Mesenchymal stem cell (in vitro differentiated cells and primary cell): ENCODE data around the gene NRF1. TPM values are rescaled to one million over a fixed set of nuclear protein-coding genes. Genes with fewer than 3 reads are reported as not detected.

Experiments
- DNase-seq: peaks from one replicate; pipeline ENCODE4 v3.0.0-alpha.2; 2013
- H2AFZ ChIP-seq: one replicate; pipeline ENCODE4 v1.6.1; 2013; ENCODE audit warnings: low read depth, mild to moderate bottlenecking, control low read depth, inconsistent platforms, low read length, moderate library complexity
- H2AK5ac ChIP-seq: 2 replicates; pipeline ENCODE4 v1.6.1; 2013; ENCODE audit warnings: low read length, moderate library complexity, mild to moderate bottlenecking, inconsistent platforms; ENCODE audit not compliant: severe bottlenecking
- H2BK120ac ChIP-seq: one replicate; pipeline ENCODE4 v1.6.1; 2013; ENCODE audit warnings: low read depth, mild to moderate bottlenecking, inconsistent platforms, low read length, moderate library complexity
- H2BK12ac ChIP-seq, 2 experiments: one replicate each; pipeline ENCODE4 v1.6.1; 2013; ENCODE audit warnings: inconsistent platforms in 2 of 2, low read length in 2 of 2, mild to moderate bottlenecking in 2 of 2, moderate library complexity in 2 of 2, control low read depth in 1 of 2
- H2BK15ac ChIP-seq: one replicate; pipeline ENCODE4 v1.6.1; 2013; ENCODE audit warnings: mild to moderate bottlenecking, low read depth, inconsistent platforms; ENCODE audit not compliant: poor library complexity, severe bottlenecking
- H2BK5ac ChIP-seq: 2 replicates; pipeline ENCODE4 v1.6.1; 2013; ENCODE audit warnings: low read depth, mild to moderate bottlenecking, low read length, control low read depth, inconsistent platforms; ENCODE audit not compliant: poor library complexity, severe bottlenecking
- H3K14ac ChIP-seq, 2 experiments: one replicate each; pipeline ENCODE4 v1.6.1; 2013; ENCODE audit warnings: inconsistent platforms in 2 of 2, low read length in 2 of 2, control low read depth in 1 of 2, mild to moderate bottlenecking in 1 of 2, moderate library complexity in 1 of 2
- H3K18ac ChIP-seq, 2 experiments: one replicate each; pipeline ENCODE4 v1.6.1; 2013; ENCODE audit warnings: inconsistent platforms in 2 of 2, low read length in 2 of 2, control low read depth in 1 of 2, low read depth in 1 of 2, mild to moderate bottlenecking in 1 of 2
- H3K23ac ChIP-seq, 2 experiments: one replicate each; pipeline ENCODE4 v1.6.1; 2013; ENCODE audit warnings: inconsistent platforms in 2 of 2, low read length in 2 of 2, mild to moderate bottlenecking in 2 of 2, moderate library complexity in 2 of 2, control low read depth in 1 of 2
- H3K27ac ChIP-seq: 2 replicates; pipeline ENCODE4 v1.5.1; 2013; ENCODE audit warnings: mild to moderate bottlenecking, moderate library complexity, low read length, control low read depth, inconsistent platforms; ENCODE audit not compliant: poor library complexity, severe bottlenecking
- H3K27me3 ChIP-seq, 2 experiments: 2 replicates each; pipeline versions ENCODE4 v1.6.1 to v1.7.0; 2013; ENCODE audit warnings: low read length in 2 of 2, mild to moderate bottlenecking in 2 of 2, moderate library complexity in 2 of 2, control low read depth in 1 of 2, inconsistent platforms in 1 of 2; ENCODE audit not compliant: control insufficient read depth in 1 of 2, insufficient read depth in 1 of 2
- H3K36me3 ChIP-seq, 2 experiments: 2 replicates each; pipeline versions ENCODE4 v1.6.1 to v1.7.0; 2013; ENCODE audit warnings: low read length in 2 of 2, control low read depth in 1 of 2, inconsistent platforms in 1 of 2, low read depth in 1 of 2, mild to moderate bottlenecking in 1 of 2; ENCODE audit not compliant: insufficient read depth in 2 of 2, control insufficient read depth in 1 of 2
- H3K4ac ChIP-seq, 2 experiments: one replicate each; pipeline ENCODE4 v1.6.1; 2013; ENCODE audit warnings: inconsistent platforms in 2 of 2, low read length in 2 of 2, mild to moderate bottlenecking in 2 of 2, moderate library complexity in 2 of 2, control low read depth in 1 of 2, low read depth in 1 of 2
- H3K4me1 ChIP-seq: 2 replicates; pipeline ENCODE4 v1.6.1; 2013; ENCODE audit warnings: low read depth, low read length, control low read depth; ENCODE audit not compliant: control insufficient read depth, insufficient read depth
- H3K4me2 ChIP-seq: 2 replicates; pipeline ENCODE4 v1.6.1; 2013; ENCODE audit warnings: low read length, mild to moderate bottlenecking, inconsistent platforms; ENCODE audit not compliant: poor library complexity, severe bottlenecking
- H3K4me3 ChIP-seq, 2 experiments: 2 replicates each; pipeline versions ENCODE4 v1.5.1 to v1.7.0; 2013; ENCODE audit warnings: low read length in 2 of 2, mild to moderate bottlenecking in 2 of 2, control low read depth in 1 of 2, low read depth in 1 of 2; ENCODE audit not compliant: insufficient read depth in 1 of 2
- H3K79me1 ChIP-seq: replicated peaks from 2 replicates; pipeline ENCODE4 v1.6.1; 2013; ENCODE audit warnings: mild to moderate bottlenecking, control low read depth, low read length, inconsistent platforms; ENCODE audit not compliant: poor library complexity, severe bottlenecking
- H3K9ac ChIP-seq: 2 replicates; pipeline ENCODE4 v1.7.0; 2013; ENCODE audit warnings: mild to moderate bottlenecking, low read length, moderate library complexity
- H3K9me3 ChIP-seq: 2 replicates; pipeline ENCODE4 v1.7.0; 2013; ENCODE audit warnings: mild to moderate bottlenecking, low read length; ENCODE audit not compliant: control insufficient read depth
- H4K8ac ChIP-seq: one replicate; pipeline ENCODE4 v1.6.1; 2013; ENCODE audit warnings: inconsistent platforms, mild to moderate bottlenecking, low read length, moderate library complexity
- H4K91ac ChIP-seq: one replicate; pipeline ENCODE4 v1.6.1; 2013; ENCODE audit warnings: mild to moderate bottlenecking, low read length, inconsistent platforms
- WGBS: methylation state at CpG from one replicate; pipeline ENCODE4 v1.1.7; 2013; ENCODE audit warnings: mixed read lengths; 5-methylcytosine and 5-hydroxymethylcytosine counted together
- small RNA-seq: library from polyadenylated mRNA; stranded (forward); fragments of <200 nt; extraction: miRNeasy Mini kit (QIAGEN cat#:217004); gene quantifications from one replicate; pipeline ENCODE3, GENCODE V24; 2013; ENCODE audit warnings: low read depth

NRF1 gene

GRCh38 chr7:129804890-129805719 lies 193.6 kb downstream of the NRF1 start:
- H2BK120ac ChIP-seq, result no peak overlapping the region
- H3K4ac ChIP-seq, result no peak overlapping the region
- no peak overlapping the region for H4K8ac ChIP-seq

More at GRCh38 chr7:129804890-129805719, 193.6 kb downstream of the NRF1 start:
- H3K4me2 ChIP-seq, result no peak overlapping the region
- peaks cover 0 to 20% of the 10 kb centered on the region in 2 experiments for H3K36me3 ChIP-seq
- no peak overlapping the region for H2AFZ ChIP-seq
- H3K4me3 ChIP-seq, result no peak overlapping the region
- no peak overlapping the region for H2BK12ac ChIP-seq
- no peaks in the 10 kb centered on the region for H3K79me1 ChIP-seq
- WGBS, result 88% methylated on average over 10 of the region's 11 CpGs
- H3K18ac ChIP-seq, result no peak overlapping the region
- no peak overlapping the region for H3K27ac ChIP-seq
- no peak overlapping the region for H2BK5ac ChIP-seq
- no peak for DNase-seq
- H3K9ac ChIP-seq, result no peak overlapping the region
- H4K91ac ChIP-seq, result no peak overlapping the region
- no peak overlapping the region for H2AK5ac ChIP-seq
- peaks cover 1% of the 10 kb centered on the region for H3K4me1 ChIP-seq
- peaks cover 7 to 32% of the 10 kb centered on the region in 2 experiments for H3K27me3 ChIP-seq
- peak overlapping the region in 1 of 2 experiments; percentile 68 for H3K23ac ChIP-seq
- H3K9me3 ChIP-seq, result no peaks in the 10 kb centered on the region
- H2BK15ac ChIP-seq, result no peak overlapping the region
- H3K14ac ChIP-seq, result no peak overlapping the region

Small RNA genes lying within 50 kb of the gene (small RNA-seq; reads per million reads assigned to genes)
- gene MIR182, result 138 reads per million, percentile 93 among the genes with 10 or more reads in this experiment
- gene MIR183, result 15.2 reads per million, percentile 84 among the genes with 10 or more reads in this experiment
- not detected for gene MIR96
